Measurements from ENCODE around the gene NPEPPS.
"Not testable (repeated sequence)": the region's sequence is repeated elsewhere in the genome, so short reads cannot be mapped to it uniquely, and the experiment has no call there.

NPEPPS gene

GRCh38 chr17:47561698-47562405 lies 30.9 kb downstream of the NPEPPS start:
- DNase-seq, result not testable (repeated sequence)

DNA sequence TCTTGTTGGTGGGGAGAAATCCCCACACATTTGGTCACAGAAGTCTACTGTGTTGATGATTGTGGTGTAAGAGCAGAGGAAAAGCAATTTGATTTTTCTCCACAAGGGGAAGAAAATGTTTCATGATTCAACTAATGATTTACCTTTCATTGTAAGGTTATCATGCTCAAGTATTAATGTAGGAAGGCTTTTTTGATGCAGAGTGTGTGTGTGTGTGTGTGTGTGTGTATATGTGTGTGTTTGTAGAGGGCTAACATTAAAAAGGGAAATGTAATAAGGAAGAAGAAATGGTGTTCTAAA lies 31.4 kb downstream of the NPEPPS start:
- DNase-seq, result not testable (repeated sequence)

DNA sequence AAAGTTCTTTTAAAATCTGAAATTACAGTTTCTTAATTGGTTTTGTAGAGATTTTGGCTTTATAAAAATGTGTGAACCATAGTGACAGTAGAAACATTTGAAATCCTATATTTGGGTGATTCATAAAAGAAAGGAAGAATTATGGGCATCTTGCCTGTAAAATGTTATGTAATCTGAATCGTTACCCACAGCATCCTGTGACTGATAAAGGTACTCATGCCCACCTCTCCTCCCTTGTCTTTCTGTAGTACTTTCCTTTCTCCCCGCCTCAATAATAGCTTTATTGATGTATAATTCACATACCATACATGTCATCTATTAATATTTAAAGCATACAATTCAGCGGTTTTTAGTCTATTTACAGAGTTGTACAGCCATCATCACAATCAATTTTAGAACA lies 36.4 kb downstream of the NPEPPS start:
- not testable (repeated sequence) for DNase-seq

DNA sequence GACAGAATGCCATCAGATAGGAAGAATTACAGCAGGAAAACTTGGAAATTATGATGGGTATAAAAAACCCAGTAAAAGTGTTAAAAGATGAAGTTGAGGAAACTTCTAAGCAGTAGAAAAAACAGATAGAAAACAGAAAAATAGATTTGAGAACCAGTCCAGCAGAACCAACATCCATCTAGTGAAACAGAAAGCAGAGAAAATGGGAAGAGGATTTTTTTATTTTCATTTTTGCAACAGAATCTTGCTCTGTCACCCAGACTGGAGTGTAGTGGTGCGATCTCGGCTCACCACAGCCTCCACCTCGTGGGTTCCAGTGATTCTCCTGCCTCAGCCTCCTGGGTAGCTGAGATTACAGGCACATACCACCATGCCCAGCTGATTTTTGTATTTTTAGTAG lies 41.7 kb downstream of the NPEPPS start:
- not testable (repeated sequence) for DNase-seq

DNA sequence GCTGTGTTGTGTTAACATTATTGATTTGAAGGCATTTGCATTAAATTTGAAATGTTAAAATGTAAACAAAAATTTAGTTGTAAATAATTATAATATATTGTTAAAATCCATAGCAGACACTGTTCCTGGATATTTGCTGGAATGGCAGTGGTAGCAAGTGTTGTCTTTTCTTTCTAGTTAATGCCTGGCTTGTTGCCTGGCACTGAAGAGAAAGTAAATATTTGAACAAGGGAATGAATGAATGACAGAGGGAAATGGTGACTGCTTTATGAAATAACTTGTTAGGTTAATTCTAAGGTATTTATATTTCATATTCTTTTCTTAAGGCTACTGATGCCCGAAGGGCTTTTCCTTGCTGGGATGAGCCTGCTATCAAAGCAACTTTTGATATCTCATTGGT lies 51.5 kb downstream of the NPEPPS start:
- DNase-seq, result not testable (repeated sequence)

- DNase-seq, result not testable (repeated sequence)
These were observed 55.6 kb downstream of the NPEPPS start for GRCh38 chr17:47586378-47587055.

GRCh38 chr17:47593522-47593921 lies 62.6 kb downstream of the NPEPPS start:
- DNase-seq, result not testable (repeated sequence)

DNA sequence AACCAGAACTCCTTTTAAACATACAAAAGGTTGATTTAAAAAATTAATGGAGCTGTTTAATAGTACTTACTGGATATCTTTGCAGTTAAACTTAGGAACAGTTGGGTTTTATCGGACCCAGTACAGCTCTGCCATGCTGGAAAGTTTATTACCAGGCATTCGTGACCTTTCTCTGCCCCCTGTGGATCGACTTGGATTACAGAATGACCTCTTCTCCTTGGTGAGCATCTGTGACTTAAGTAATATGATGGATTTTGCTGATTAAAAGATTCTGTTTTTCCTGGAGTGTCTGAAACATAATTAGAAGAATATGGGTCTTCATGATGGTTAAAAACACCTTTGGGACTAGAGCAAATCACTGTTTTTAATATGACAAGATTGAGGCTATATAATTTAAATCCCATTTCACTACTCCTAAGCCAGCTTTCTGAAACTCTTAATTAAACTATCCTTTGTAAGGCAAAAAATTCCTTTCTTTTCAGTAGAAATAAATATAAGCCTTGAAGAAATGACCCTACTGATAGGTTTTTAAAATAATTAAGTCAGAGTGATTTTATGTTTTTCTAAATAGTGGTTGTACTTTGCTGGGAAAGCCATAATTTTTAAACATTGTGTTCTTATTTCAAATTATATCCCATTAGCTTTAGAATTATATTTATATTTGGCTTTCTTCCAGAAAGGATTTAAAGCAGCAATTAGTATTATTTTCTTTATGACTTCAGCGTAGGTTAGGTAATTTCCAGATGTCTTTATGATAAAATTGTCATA lies 73.1 kb downstream of the NPEPPS start:
- DNase-seq, result no peak

- no peak for DNase-seq
These were observed 73.7 kb downstream of the NPEPPS start for GRCh38 chr17:47604598-47604927.

- no peak for DNase-seq
These were observed 74.1 kb downstream of the NPEPPS start for GRCh38 chr17:47605011-47605410.

- DNase-seq, result no peak
These were observed 76.6 kb downstream of the NPEPPS start for GRCh38 chr17:47607481-47607880.

GRCh38 chr17:47611372-47612350 lies 80.8 kb downstream of the NPEPPS start:
- DNase-seq, result no peak

GRCh38 chr17:47615766-47616424 lies 85.0 kb downstream of the NPEPPS start:
- DNase-seq, result peak; percentile 65

DNA sequence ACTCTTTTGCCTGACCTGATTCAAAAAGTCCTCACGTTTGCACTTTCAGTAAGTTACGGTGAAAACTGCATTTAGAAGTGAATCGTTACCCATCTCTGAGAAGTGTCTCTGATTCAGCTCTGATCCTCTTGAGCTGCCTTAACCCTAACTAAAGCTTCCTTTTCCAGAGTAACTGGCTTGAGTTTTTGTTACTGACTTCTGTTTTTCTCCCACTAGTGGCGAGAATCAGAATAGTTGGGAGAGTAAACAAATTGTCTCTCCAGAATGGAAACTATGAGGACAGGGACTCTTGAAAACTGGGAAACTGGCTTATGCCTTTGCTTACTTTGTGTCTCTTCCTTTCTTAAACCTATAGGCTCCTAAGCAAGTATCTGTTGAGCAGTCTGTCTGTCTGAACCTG lies 87.5 kb downstream of the NPEPPS start:
- no peak for DNase-seq

DNA sequence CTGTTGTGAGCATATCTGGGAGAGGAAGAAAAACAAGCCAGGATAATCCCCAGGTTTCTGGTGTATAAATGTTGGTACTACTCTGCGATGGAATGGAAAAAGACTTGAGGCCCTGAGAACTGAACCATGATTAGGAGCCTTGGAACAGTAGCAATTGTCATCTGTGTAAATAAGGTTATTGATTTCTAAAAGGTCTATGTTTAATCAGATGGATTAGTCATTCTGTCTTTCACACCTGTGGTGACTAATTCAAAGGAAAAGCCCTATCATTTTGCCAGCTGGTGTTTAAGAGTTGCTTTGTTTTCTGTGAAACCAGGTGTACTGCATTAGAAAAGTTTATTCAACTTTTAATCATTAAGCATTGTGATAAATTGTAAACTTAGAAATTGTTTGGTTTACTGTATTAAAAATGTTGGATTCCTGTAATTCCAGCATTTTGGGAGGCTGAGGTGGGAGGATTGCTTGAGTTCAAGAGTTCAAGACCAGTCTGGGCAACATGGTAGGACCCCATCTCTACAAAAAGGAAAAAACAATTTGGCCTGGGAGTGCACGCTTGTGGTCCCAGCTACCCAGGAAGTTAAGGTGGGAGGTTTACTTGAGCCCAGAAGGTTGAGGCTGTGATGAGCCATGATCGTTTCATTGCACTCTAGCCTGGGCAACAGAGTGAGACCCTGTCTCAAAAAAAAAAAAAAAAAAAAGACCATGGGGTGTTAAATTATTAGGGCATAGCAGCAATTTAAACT lies 89.8 kb downstream of the NPEPPS start:
- no peak for DNase-seq

DNA sequence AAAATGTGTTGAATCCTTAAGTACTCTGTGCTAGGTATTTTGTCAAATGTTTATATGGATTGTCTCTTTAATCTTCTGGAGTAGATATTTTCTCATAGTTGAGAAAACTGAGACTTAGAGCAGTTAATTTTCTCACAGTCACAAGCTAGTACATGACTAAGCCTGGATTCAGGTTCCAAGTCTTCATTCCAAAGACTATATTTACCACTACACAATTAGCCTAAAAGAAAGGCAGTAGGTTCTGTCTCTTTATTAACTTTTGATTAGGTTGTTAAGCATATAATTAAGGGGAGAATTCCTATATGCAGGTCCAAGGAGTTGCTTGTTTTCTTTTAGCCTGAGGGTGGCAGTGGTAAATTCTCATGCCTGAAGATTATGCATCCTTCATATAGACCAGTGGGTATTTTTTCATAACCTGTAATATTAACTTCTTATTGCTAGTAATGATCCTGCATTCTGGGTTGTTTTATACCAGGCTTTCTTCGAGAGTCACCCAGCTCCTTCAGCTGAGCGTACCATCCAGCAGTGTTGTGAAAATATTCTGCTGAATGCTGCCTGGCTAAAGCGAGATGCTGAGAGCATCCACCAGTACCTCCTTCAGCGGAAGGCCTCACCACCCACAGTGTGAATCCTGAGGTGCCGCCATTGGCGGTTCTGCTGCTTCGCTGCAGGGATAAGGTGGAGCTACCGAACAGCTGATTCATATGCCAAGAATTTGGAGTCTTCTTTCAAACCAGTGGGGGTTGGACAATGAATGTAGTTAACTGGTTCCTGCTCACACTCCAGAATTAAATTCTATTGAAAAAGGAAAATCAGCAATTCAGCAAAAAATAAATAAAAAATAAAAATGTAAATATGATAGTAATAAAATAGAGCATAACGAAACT lies 90.6 kb downstream of the NPEPPS start:
- no peak for DNase-seq

- DNase-seq, result no peak
These were observed 91.3 kb downstream of the NPEPPS start for GRCh38 chr17:47622180-47622549.

DNA sequence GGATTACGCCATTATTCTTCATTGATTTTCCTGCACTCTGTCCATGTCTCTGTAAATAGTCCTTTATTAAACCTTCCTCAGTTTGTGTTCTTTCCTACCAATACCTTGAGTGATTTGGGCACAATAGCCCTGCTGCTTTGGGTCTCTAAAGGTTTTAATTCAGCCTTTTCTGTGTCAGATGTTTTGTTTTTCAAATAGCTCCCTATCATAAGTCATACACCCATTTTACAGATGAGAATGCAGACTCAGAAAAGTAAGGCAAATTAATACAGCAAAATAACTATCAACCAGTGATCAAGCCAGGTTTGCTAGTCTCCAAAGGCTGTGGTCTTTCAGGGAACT lies 93.8 kb downstream of the NPEPPS start:
- no peak for DNase-seq

- no peak for DNase-seq
These were observed 97.2 kb downstream of the NPEPPS start for GRCh38 chr17:47628014-47628566.

GRCh38 chr17:47629826-47630225 lies 98.9 kb downstream of the NPEPPS start:
- no peak for DNase-seq
